ENCODE results near the gene POU5F1. TPM values are rescaled to one million over a fixed set of nuclear protein-coding genes. Genes with fewer than 3 reads are reported as not detected.

The POU5F1 gene
- total RNA-seq, 4 donors from 2014 or later = 0.92 to 5.5 (median 3.3) TPM

GRCh38 chr6:31149827-31150447, 20.5 kb downstream of the POU5F1 start:
- Histone ChIP-seq H3K27me3 (no peaks in the 10 kb centered on the region), H3K27ac (no peak overlapping the region), H3K4me1 (no peaks in the 10 kb centered on the region), H3K36me3 (peaks cover 0 to 83% (median 20%) of the 10 kb centered on the region in 3 donors), H3K4me3 (no peak overlapping the region), H3K9me3 (no peaks in the 10 kb centered on the region)
- intact Hi-C loops (cut with DNase I) = no loop called here
- WGBS, 2 donors = 85 to 99% methylated on average over 5 to 6 of the region's 6 CpGs
- DNase-seq = no peak
- no peak for TF ChIP-seq CTCF (IDR thresholded peaks at IDR 0.05)
- no peak for TF ChIP-seq POLR2A (IDR thresholded peaks at IDR 0.05)

GRCh38 chr6:31145386-31145785, 25.1 kb downstream of the POU5F1 start:
- 92 to 93% methylated on average over 10 of the region's 10 CpGs for WGBS, 2 donors
- no peak for DNase-seq
- no peak overlapping the region for H3K4me3 ChIP-seq
- H3K4me1 ChIP-seq = peaks cover 0 to 14% (median 0%) of the 10 kb centered on the region in 3 donors
- no peaks in the 10 kb centered on the region for H3K27me3 ChIP-seq
- no peak overlapping the region for H3K27ac ChIP-seq
- H3K36me3 ChIP-seq = peaks cover 0 to 74% (median 2%) of the 10 kb centered on the region in 3 donors
- intact Hi-C loops (cut with DNase I) = no loop called here
- H3K9me3 ChIP-seq = no peaks in the 10 kb centered on the region
- TF ChIP-seq CTCF (IDR thresholded peaks at IDR 0.05) (no peak), POLR2A (IDR thresholded peaks at IDR 0.05) (no peak)

- Histone ChIP-seq H3K4me3 (no peak overlapping the region), H3K4me1 (peaks cover 0 to 14% (median 0%) of the 10 kb centered on the region in 3 donors), H3K27ac (no peak overlapping the region), H3K27me3 (no peaks in the 10 kb centered on the region), H3K9me3 (no peaks in the 10 kb centered on the region), H3K36me3 (peaks cover 0 to 69% (median 0%) of the 10 kb centered on the region in 3 donors)
- no peak for DNase-seq
- intact Hi-C loops (cut with DNase I) = no loop called here
- no peak for TF ChIP-seq POLR2A (IDR thresholded peaks at IDR 0.05)
- no peak for TF ChIP-seq CTCF (IDR thresholded peaks at IDR 0.05)
- 74% methylated on average over 6 of the region's 11 CpGs; no CpG with 5 or more reads in 1 of the 2 donors for WGBS, 2 donors
Observed at GRCh38 chr6:31144970-31145340, 25.5 kb downstream of the POU5F1 start.

GRCh38 chr6:31144296-31144969, 26.0 kb downstream of the POU5F1 start:
- intact Hi-C loops (cut with DNase I) = no loop called here

More at GRCh38 chr6:31144296-31144969, 26.0 kb downstream of the POU5F1 start:
- Histone ChIP-seq H3K36me3 (peaks cover 0 to 64% (median 0%) of the 10 kb centered on the region in 3 donors), H3K4me1 (peaks cover 0 to 19% (median 0%) of the 10 kb centered on the region in 3 donors), H3K27me3 (no peaks in the 10 kb centered on the region), H3K4me3 (no peak overlapping the region), H3K9me3 (no peaks in the 10 kb centered on the region), H3K27ac (no peak overlapping the region)
- DNase-seq = no peak
- WGBS, 2 donors = 68 to 86% methylated on average over 11 to 18 of the region's 18 CpGs
- no peak for TF ChIP-seq POLR2A (IDR thresholded peaks at IDR 0.05)
- TF ChIP-seq CTCF (IDR thresholded peaks at IDR 0.05) = no peak

Measured in esophagus squamous epithelium (tissue), 5 donors.